DLD1 (cell line): ENCODE data around the gene KRTAP16-1.

Source experiments
- in situ Hi-C: cut with HindIII; loops from 2 replicates; pipeline ENCODE4 v1.10.0; 2017; ENCODE audit warnings: low sequenced_read_pairs

KRTAP16-1 gene

DNA sequence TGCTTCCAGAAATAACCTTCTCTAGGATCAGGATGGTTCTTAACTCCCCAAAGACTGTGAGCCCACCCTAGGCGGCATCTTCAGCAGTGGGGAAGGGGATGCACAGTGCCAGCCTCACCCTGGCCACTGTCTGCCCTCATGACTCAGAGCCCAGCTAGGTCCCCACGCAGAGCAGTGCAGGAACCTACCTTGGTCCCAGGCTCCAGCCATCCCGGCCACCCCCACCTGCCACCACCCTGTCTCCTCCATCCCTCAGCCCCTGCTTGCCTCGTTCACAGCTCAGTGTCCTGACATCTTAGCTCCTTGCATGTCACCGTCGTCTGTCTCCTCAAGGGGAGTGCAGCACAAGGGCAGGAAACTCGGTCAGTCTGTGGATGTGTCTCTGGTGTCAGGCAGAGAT, 22.5 kb upstream of the KRTAP16-1 start:
- in situ Hi-C loops, result no loop called here

- in situ Hi-C loops, result no loop called here
These were observed 20.3 kb upstream of the KRTAP16-1 start for GRCh38 chr17:41329279-41329948.

- in situ Hi-C loops, result no loop called here
These were observed 19.1 kb upstream of the KRTAP16-1 start for GRCh38 chr17:41328207-41328606.

DNA sequence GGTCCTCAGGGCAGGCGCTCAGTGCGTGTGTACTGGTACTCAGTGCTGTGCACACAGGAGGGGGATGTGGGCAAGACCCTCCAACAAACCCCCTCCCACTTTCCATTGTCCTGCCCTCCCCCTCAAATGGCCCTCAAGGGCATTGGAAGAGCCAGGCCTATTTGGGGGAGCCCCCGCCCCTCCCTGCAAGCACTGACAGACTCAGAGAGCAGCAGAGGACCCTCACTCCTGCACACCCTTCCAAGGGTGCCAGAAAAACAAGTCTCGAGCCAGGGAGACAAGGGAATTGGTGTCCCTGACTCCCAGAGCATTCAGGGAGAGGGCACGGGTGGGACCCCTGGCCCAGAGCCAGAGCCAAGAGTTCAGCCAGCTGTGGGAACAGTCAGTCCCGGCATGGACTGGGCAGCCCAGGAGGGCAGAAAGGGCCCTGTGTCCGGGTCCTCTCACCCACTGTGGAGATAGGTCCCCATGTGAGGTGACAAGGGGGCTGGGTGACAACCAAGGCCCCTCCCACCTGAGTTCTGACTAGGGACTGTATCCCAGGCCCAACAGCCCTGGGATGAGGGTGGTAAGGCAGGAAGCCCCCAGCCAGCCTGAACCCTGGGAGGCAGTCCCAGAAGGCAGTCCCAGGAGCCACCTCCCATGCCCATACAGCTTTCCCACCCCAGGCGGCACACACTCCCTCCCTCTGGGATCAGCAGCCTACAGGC, 18.5 kb upstream of the KRTAP16-1 start:
- in situ Hi-C loops, result no loop called here

- in situ Hi-C loops, result no loop called here
These were observed 17.4 kb upstream of the KRTAP16-1 start for GRCh38 chr17:41326173-41327145.

DNA sequence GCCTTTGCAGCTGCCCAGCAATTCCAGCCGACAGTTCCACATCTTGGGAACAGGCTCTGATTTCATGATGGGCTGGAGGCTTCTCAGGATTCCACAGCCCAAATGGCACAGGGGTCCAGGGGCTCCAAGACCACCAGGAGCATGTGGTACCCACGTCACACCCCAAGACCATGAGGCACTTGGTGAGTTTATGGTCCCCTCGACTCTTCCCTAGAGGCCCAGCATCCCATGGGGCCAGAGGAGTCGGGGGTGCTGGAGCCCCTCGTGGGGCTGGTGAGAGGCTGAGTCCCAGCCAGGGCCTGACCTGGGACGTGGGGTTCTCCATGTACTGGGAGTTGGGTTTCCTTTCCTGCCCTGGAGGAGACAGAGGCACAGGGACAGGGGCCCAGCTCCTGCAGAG, 16.5 kb upstream of the KRTAP16-1 start:
- in situ Hi-C loops, result no loop called here

GRCh38 chr17:41325126-41325525, 16.0 kb upstream of the KRTAP16-1 start:
- in situ Hi-C loops, result no loop called here

DNA sequence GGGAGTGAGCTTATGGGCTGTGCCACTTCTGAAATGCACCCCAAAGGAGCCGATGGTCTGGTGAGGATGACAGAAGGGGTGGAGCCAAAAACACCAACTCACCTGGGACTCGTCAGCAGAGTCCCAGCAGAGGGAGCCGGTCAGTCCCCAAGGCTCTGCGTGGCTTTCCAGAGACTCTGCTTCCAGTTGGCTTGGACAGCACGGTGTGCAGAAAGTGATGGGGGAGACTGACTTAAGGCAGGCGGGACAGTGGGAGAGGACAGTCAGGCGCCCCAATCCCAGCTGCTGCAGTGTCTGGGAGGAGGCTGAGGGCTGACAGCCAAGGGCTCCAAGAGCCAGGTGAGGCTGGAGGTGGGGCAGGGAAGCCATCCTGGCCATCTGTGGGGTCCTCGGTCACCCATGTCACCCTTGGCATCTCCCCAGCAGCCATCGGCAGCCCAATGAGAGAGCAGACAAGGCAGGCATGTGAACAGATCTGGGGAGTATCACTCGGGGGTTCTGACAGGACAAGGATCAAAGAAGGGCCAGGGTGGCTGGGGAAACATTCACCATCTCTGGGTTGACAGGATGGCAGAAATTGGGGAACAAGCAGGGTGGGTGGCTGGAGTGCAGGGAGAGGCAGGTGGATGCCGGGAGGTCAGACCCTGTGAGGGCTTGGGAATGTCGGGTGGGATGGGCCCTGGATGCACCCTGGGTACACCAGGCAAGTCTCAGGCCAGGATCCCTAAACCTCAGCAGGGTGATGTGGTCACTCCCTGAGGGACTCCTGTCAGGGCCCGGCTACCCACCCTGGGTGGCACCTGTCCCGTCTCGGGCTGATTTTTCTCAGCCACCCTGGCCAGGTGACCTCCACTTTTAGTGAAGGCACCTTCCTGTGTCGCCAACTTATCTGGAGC, 15.3 kb upstream of the KRTAP16-1 start:
- in situ Hi-C loops, result no loop called here

DNA sequence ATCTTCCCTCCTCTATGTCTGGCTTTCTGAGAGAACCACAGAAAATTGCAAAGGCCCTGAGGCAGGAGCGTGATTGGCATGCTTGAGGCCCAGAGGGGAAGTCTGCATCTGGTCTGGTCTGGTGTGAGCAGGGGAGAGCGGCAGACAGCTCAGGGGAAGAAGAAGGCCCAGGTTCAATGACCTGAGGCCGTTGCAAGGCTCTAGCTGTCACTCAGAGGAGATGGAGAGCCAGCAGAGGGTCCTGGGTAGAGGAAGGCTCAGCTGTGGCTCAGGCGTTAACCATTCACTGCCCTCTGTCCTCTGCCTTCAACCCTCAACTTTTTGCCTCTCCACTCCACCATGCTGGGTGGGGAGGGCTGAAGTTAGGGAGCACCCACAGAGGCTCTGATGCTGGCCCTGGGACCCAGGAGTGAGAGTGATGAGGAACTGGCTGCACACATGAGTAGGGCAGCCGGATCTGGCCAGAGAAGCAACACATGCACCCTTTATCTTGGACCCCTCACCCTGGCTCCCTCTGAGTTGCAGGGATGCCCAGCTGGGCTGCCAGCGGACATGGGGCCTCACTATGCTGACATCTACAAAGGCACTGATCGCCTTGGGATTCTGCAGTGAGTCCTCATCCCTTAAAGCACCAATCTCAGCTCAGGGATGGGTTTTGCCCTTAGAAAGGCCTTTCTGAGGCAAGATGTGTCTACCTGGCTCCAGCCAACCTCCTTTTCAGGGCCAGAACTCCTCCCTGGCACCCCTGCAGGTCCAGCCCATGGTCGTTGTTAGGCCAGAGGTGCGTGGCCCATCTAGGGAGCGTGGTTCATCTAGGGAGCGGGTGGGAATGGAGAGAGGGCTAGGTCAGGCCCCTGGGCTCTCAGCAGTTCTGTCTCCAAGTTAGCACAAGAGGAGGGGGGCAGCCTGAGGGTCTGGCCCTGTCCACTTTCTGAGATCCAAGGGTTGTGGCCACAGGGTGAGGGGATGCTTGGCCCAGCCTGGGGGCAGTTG, 14.1 kb upstream of the KRTAP16-1 start:
- in situ Hi-C loops, result no loop called here

DNA sequence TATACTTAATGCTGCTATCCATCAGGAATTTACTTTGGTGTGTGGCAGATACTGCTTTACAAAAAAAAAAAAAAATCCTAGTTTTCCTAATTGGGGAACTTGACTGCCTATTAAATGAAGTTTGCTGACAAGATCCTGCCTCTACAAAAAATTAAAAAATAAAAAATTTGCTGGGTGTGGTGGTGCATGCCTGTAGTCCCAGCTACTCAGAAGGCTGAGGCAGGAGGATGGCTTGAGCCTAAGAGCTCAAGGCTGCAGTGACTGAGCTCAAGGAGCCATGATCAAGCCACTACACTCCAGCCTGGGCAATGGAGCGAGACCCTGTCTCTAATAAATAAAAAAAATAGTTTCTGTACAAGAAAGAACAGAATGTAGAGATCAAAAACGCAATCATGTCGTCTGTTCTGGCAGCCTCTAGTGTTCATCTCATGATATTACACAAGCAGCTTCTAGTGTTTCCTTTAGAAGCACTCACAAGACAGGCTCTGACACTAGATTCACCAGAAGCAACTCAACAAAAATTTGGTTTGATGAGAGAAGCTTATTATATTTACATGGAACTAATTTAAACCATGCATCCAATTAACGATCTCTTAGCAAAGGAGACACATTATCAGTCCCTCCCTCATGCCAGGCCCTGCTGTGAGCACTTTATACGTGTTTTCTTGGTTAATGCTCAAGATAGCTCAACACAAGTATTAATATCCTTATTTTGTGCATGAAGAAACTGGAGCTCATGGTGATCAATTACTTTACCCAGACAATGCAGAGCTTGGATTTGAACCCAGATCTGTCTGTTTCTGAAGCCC, 13.2 kb upstream of the KRTAP16-1 start:
- in situ Hi-C loops, result no loop called here

- in situ Hi-C loops, result no loop called here
These were observed 9.1 kb upstream of the KRTAP16-1 start for GRCh38 chr17:41318231-41318630.

DNA sequence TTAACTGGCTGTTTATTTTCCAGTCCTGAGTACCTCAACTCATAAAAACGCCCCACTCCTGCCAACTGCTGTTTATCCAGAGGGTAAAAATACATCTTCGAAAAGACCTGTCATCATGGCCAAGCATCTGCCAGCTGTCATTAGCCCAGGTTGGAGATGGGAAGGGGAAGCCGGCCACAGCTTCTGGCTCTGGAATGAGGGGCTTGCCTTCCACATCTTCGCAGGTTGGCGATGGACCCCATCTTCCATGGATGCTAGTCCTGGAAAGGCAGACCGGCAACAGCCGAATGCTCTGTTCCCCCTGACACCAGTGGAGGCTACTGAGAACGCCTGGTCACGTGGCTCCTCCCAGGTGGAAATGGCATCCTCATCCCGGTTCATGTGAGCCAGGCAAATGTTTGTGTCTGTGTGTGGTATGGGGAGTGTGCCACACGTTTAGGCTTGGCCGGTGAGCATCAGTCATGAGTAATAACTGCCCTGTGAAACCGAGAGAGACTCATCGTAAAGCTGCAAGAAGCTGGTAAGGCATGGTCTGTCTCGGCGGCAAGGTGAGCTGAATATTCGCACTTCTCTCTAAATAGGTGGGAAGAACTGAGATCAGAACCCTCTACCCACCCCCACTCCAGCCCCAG, 6.8 kb upstream of the KRTAP16-1 start:
- in situ Hi-C loops, result no loop called here

- in situ Hi-C loops, result no loop called here
These were observed 6.2 kb upstream of the KRTAP16-1 start, which contains the start of gene KRTAP17-1 for GRCh38 chr17:41315204-41315794. KRTAP17-1 (minus strand) TSS chr17:41315710; CDS start chr17:41315650, 60 bp downstream.

DNA sequence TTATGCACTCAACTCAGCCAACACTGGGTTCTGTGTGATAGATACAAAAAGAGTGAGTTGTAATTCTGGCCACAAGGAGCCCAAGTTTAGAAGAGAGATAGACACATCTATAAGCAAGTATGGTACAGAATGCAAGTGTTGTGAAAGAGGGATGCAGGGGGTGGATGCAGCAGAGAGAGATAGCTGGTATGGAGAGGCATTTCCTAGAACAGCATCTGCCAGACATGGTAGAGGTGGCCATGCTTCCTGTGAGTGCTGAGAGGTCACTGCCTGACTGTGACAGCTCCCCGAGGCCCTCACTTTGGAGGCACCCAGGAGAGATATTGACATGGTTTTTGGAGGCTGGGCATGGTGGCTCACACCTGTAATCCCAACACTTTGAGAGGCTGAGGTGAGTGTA, 2.0 kb upstream of the KRTAP16-1 start:
- in situ Hi-C loops, result no loop called here

GRCh38 chr17:41308251-41308917, 725 bp downstream of the KRTAP16-1 start:
- in situ Hi-C loops, result no loop called here

GRCh38 chr17:41307647-41308046, 1.5 kb downstream of the KRTAP16-1 start:
- in situ Hi-C loops, result no loop called here

DNA sequence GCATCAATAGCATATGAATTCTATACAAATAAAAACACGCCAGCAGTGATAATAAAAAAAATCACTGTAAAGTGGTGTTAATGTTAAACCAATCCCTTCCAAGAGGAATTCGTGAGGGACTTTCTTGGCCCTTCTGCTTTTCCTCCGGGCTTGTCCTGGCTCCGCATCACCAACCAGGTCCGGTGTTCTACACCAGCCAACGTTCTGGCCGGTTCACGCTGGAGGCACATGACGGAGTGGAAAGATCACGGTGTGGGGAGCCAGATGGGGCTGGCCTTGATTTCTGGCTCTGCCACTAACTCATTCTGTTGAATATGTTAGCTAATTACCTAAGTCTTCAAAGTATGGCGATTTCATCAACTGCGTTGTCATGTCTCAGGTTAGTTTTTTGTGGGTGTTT, 5.0 kb downstream of the KRTAP16-1 start:
- in situ Hi-C loops, result no loop called here
